ENCODE data around the gene FAM180A.
"Not testable (repeated sequence)": the region's sequence is repeated elsewhere in the genome, so short reads cannot be mapped to it uniquely, and the experiment has no call there.

Gene FAM180A

DNA sequence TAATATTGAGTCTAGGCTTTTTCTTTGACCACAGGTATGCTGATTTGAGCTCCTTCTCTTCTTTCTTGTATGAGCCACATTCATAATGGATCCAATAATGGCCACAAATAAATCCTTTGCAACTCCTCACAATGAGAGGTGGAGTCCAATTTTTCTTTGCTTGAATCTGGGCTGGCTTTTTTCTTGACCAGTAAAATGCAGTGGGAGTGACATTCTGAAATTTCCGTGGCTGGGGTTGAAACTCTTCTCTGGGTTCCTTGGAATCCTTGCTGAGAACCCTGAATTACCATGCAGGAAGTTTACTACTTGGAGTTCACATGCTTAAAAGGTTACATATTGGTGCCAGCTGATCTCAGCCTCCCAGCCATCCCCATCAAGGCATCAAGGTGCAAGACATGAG is 22.4 kb upstream of the FAM180A start:
- DNase-seq: no peak

DNA sequence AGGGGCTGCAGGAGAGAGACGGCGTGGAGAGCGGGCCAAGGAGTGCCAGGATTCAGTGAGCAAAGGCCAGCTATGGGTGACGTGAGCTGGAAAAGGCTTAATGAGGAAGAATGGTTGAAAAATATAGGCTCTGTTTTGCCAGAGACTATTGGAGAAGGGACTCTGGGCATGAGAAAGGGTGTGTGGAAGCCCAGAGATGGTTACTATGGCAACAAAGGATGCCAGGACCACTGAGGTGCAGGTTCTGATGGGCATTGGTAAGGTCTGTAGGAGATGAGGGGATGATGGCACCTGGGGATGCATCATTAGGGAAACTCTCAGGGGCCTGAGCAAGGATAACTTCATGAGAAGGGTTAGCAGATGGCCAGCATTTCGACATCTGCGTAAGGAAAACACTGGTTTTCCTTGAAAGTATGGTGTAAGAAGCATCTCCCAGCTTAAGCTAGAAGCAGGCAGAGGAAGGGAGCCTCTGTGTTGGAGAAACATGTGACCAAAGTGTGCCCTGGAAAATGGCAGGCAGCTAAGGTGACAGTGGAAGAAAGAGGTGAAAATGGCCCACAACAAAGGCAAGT is 21.6 kb upstream of the FAM180A start:
- no peak for DNase-seq

DNA sequence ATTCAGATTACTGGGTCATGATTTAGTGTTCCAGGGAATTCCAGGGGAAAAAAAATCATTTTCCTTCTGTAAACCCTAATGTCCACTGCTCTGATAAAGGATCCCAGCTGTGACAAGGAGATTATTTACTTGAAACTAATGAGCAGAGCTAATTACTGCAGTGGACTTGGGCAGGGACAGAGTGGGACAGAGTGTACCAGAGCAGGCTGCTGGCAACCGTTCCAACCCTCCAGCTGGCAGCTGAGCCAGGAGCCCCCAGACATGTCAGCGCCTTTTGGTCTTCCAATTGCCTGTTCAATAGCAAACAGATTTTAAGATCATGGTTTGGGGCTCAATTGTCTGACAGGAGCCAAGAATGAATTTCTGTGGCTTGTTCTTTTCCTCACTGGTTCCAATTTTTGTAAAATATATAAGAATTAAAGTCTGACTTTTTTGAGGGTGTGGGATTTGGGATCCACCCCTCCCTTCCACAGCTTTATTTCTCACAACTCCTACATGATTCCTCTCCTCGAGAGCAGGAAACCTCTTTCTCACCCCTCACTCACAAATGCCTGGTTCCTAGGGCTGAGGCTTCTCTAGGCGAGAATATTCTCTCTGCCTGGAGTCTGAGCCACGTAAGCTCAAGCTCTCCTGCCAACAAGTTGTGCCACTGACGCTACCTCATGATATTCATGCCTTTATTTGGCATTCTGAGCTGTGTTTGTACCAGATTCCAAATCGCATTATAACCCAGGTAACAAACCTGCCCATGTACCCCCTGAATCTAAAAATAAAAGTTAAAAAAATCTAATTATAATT is 20.6 kb upstream of the FAM180A start:
- no peak for DNase-seq

DNA sequence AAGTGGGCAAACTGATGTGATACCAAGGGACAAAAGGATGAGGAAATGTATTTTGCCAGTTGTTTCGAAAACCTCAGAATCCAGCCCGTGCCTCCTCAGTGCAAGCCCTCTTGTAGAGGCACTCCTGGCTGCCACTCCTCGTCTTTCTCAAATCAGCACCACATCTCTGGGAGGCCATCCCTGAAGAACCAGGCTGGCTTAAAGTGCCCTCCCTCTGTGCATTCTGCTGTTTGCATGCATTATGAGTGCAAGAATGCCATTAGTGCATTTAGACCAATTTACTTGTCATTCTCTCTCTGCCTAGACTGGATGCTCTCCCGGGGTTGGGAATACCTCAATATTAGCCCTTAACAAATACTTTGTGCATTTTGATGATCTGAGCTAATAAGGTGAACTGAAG is 19.9 kb upstream of the FAM180A start:
- DNase-seq: no peak

DNA sequence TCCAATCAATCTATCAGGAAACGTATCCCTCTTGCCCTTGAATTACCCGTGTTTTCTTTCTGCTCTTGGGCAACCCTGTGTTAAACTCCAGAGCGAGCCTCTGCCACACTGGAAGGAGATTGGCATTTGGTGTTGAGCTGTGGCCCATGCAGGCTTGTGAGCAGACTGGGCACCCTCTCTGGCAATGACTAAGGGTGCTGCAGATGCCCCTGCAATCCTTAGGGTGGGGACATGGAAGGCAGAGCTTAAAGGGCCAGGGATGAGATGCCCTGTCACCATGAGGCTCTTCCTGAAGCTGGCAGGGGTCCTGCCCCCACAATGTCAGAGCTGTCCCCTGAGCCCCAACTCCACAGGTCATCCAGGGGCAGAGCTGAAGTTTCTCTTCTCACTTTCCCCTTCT is 19.5 kb upstream of the FAM180A start:
- DNase-seq: no peak

DNA sequence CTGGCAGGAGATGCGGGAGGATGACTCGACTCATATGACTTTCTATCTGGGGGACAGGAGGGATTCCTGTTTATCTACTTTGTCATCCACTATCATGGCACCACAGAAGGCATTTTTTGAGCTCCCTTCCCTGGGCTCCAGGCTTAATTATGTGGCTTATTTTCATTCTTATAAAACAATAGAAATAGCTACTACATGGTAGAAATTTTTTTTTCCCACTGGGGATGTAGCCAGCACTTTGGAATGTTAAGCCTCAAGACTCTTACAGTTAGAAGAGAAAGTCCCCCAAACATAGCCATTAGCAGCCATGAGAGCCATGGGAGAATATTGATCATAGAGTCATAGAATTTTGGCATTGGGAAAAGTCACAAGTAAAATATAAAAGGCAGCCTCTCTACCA is 14.6 kb upstream of the FAM180A start:
- no peak for DNase-seq

DNA sequence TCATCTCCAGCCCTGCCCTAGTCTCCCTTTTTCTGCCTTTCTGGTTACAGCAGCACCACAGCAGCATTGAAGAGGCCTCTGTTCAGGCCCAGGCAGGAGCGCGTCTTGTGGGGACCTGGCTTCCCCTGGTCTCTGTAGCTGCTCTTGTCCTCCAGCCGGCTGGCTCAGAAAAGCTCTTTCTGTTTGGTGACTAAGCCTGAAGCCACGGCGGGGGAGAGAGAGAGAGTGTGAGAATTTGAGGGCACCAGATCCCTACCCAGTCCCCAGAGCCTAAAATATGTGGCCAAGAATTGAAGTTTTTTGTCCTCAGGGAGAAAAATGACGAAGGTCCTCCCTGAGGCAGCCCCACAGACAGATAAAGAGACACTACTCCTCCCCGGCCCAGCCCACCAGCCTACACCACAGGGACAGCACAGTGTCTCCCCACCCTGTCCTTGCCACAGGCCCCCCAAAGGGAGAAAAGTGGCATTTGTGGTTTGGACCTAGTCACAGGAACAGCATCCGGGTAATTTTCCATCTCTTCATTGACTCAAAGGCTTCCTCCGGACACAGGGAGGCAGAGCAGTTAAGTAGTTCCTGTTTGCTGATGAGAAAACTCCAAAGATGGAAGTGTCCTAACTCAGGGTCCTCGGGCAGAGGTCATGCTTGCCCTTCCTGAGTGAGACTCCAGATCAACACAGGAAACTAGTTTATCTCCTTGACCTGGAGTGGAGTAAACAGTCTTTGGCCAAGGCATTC is 13.3 kb upstream of the FAM180A start:
- DNase-seq: no peak

DNA sequence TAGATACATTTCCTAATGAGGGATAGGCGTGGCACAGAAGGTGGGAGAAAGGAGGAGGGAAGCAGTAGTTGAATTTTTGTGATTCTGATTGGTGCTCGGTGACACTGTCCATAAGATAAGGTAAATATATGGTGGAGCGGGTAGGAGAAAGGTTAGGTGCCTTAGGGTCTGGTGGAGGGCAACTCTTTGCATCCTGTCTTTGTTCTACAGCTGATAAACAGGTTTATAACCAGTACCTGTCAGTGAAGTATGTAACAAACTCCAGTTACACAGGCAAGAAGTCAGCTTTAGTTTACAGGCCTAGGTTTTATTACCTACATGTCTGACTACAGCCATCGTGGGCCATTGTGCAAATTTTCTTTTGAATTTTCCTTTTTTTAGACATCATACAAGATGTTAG is 10.9 kb upstream of the FAM180A start:
- DNase-seq: no peak

DNA sequence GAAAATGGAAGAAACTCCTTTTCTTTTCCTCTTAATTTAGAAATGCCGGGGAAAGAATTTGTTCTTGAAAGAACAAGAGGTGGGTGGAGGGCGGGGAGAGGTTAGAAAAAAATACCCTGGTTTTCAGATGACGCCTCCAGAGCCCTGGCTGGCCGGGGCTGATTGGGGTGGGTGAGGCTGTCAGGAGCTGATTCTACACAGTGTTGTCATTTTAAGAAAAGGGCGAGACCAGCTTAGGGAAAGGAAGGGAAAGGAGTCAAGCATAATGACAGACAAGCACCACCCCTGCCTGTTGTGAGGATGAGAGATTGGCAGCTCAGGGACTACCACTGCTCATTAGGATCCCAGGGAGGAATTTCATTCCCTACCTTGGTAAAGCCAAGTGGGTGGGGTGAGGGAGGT is 9.9 kb upstream of the FAM180A start:
- DNase-seq: no peak

DNA sequence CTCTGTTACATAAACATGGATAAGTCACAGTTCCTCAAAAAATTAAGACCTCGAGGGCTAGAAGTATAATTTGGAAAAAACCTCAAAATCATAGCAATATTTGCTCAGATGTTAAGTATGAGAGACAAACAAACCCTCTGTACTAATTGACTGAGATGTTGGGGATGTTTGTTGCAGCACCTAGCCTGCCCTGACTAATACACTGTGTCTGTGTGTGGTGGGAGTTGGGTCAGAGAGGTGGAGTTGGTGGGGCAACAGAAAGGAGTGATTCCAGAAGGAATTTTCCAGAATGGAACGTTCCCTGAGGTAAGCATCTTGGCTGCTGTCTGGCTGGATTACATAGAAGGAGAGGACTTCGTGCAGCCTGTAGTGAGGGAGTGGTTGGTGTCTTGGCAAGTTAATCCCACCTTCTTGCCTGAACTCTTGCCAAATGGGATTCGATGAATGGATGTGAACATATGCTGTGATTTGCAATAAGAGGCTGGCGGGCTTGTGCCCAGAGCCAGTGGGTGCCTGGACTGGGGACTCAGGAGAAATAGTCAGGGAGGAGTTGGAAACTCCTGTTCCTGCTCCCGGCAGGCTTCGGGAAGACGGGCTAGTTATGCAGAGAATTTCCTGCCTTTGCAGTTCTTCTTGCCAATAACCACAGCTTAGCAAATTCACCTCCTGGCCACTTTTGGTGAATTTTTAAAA is 9.3 kb upstream of the FAM180A start:
- no peak for DNase-seq

DNA sequence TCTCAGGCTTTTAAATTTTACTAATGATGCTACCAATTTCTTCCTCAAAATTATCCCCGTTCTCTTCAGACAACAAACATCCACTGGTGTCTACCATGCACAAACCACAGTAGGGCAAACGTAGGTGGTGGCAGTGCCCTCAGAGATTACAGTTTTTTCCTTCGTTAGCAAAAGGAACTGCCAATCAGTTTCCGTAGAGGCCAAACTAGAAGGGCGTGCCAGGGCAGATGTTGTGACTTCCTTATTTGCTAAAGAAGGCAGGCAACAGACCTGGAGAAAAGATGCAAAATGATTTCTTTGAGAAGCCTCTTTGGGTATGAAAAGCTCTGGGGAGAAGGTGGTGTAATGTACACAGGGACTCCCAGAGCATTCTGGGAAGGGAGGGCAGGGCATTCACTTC is 7.6 kb upstream of the FAM180A start:
- no peak for DNase-seq

DNA sequence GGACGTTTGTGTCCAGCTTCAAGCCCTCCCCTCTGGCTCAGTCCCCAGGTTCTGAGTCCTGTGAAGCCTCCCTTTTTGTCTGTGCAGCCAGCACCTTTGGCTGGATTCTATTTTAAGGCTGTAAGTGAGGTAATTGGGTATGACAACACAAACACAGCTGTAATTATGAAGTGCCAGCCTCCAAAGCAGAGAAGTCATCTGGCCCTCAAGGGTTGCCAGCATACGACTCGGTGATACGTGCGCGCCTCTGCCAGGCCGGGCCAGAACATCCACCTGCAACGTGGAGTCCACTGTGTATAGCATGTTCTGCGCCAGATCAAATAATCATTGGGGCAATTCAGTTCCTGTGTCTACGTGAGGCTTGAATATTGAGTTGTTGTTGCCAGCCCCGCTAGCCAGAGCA is 6.7 kb upstream of the FAM180A start:
- peak; percentile 74 for DNase-seq

DNA sequence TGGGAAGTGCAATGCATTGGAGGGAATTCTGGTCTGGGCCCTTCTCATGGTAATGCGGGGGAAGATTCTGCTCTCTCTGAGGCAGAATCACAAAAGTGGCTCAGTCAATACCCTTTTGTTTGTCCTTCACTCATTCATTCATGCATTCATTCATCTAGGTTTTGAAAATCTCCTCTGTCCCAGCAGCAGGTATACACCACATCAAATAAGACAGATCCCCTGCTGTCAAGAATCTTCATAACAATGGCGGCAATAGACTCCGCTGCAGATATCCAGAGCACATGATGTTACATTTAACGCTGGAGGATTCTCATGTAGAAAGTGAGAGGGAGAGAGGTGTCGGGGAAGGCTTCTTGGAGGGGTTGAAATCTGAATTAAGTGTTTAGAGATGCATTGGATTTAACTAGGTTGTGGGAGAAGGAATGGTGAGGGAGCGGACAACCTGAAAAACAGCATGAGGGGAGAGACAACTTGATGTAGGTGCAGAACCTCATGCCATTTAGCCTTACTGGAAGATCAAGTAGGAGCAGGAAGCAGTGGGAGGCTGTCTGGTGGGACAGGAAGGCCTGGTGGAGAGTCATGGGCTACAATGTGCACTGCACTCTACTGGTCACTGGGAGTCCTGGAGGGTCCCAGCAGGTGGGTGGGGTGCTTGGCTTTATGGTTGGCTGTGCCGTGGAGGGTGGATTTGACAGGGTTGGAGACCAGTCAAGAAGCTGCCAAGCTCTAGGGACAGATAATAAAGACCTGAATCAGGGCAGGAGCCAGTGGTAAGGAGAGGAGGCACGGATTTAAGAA is 5.2 kb upstream of the FAM180A start:
- DNase-seq: no peak

DNA sequence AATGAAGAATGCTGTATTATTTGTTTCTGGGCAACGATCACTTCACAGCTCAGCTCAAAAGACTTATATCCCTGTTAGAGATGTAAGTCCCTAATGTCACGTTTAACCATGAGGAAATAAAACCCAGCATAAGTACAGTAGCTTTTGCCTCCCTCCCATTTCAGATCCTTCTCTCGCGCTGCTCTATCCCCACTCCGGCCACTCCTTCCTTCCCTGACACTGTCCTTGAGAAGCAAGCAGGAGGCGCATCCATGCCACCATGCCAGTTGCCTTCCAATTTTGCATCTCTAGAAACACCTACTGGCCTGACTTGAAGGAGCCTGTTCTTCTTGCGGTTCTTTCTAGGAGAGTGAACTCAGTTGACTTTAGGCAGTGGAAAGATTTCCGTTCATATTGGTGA is 1.2 kb downstream of the FAM180A start:
- no peak for DNase-seq

DNA sequence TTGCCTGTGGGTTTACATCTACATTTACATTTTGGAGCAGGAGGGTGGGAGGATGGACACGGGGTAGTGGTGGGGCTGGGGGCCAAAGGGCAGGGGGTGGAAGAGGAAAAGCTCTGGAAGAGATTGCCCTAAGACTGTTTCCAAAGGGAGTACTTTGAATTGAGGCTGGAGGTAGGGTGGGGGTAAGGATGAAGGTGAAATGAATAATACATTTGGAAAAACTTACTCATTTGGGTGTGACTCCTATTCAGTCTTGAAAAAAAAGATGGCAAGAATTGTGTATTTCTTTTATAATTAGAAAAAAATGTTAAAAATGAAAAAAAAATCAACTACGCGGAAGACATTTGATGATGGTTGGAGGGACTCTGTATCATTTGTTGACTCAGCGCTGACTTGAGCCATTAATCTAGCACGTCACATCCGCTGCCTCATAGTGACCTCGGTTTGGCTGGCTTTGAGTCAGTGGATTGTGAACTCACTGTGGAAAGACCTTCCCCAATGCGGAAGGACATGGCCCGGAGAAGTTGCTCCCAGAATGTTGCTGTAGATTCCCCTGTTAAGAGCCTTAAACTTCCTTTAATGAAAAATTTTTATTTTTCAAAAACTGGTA is 2.8 kb downstream of the FAM180A start:
- DNase-seq: no peak

DNA sequence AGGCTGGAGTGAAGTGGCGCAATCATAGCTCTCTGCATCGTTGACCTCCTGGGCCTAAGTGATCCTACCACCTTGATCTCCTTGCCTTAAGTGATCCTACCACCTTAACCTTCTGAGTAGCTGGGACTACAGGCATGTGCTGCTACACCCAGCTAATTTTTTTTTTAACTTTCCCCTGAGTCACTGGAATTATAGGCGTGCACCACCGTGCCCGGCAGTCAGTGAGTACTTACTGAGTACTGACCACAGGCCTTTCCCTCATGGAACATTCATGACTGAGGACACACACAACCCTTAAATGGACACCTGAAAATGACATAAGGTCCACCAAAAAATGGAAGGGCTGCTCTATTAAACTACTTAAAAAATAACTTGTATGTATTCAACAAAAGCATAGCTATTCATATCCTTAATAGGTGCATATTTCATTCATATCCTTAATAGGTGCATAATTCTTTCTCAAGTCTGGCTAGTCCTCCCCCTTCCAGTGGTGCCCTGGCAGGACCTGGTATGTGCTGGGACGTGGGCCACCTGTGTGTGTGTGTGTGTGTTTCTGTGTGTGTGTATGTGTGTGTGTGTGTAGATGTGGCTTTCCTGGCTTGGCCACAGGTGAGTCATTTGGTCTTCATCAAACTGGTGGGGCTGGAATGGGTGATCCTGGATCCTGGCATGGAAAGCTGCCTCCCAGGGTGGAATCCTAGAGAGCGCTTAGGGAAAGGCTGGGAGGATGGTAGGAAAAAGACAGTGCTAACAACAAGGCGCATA is 3.5 kb downstream of the FAM180A start:
- DNase-seq: no peak

DNA sequence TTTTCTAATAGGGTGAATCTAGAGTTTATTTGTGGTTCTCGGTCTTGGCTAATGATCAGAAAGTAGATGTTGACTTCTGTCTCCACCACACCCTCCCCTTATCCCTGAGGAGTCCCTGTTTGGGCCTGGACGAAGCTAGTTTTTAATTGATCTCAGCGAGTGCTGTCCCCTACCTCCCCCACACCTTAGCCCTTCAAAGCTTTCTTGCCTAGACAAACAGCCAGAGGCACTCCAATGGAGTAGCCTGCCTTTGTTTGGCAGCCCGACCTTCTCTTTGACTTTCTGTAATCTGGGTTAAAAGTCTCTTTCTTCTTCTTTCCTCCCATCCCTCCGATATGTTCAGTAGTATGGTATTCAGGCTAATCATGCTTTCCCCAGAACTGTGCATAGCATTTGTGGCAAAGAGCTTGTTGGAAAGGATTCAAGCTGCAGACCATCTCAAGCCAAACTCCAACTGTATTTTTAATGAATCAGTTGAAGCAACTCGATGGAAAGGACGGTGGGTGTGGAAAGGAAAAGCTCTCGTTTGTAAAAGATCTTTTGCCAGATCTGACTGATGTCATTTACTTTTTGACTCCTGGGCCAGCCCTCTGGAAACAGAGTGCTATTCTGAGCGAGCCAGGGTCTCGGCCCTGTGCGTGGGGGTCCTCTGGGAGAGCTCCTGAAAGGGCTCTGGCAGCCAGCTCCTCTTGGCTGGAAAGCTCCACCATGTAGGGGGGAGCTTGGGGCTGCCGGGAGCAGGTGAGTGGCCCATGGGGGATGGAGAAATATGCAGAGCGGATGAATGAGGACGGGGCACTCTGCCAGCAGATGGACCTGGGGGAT is 4.5 kb downstream of the FAM180A start:
- DNase-seq: no peak

DNA sequence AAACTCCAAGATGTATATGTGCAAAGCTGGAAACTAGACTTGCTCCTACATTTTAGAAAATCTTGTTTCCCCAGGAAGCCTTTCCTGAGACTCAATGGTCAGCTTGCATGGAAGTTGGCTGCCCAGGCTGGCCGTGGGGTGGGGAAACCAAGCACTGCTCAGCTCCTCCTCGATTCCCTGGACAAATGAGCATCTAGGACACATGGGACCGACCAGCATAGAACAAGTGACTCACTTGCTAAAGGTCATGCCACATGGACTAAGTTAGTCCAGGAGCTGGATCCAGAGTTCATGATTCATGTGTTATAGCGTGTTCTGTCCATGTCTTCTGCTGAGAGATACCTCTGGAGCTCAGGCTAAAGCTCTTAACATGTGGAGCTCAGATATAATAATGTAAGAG is 6.2 kb downstream of the FAM180A start:
- no peak for DNase-seq

DNA sequence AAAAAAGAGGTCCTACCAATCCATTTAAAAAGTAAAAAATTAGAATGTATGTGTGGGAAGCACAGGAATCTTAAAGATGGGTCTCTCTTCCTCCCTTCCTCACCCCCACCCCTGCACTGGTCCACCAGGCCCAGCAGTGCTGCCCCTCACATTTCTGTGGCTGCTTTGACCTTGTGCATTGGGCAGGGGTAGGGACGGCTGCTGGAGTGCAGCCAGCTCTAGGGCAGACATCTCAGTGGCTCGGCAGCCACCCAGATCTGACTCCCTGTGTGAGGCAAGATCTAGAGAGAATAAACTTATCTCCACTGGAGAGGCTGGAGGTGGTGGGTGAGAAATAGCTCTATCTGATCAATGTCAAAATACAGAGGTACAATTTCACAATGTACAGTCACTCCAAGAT is 6.7 kb downstream of the FAM180A start:
- no peak for DNase-seq

DNA sequence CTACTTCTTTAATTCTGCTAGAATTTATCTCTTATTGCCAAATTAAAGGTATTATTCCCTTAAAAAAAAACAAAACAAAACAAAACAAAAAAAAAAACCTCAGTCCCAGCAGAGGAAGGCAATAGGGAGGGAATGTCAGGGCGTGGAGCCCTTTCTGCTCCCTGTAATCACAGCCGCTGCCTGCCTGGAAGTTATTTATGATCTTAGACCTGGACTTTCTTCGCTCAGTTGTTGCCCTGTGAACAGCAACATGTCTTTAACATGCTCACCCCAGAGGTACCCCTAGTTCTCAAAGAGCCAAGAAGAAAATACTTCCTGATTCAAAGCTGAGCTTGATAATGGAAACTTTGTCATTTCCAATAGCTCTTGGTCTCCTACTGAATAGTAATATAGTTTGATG is 7.7 kb downstream of the FAM180A start:
- no peak for DNase-seq

DNA sequence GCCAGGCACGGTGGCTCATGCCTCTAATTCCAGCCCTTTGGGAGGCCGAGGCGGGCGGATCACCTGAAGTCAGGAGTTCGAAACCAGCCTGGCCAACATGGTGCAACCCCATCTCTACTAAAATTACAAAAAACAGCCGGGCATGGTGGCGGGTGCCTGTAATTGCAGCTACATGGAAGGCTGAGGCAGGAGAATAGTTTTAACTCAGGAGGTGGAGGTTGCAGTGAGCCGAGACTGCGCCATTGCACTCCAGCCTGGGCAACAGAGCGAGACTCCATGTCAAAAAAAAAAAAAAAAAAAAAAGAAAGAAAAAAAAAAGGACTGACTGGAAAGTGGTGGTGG is 11.3 kb downstream of the FAM180A start:
- not testable (repeated sequence) for DNase-seq
